ENCODE results near the gene MEAK7.

MEAK7 gene

DNA sequence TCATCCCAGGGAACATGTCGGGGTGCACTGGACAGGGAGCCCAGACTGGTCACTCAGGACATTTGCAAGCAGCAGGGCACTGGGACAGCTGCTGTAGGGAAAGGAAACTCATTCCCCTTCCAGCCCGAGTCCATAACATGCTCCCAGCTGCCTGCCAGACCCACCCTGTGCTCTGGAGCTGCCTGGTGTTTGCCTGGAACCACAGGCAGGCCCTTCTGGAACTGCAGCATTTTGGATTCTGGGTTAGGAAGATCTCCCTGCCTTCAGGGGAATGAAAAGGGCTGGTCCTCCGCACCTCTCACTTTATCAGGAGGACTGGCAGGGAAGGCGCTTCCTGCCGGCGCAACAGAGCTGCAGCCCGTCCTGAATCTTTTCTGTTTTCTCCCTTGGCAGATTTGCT, 41.2 kb downstream of the MEAK7 start:
- no peak for DNase-seq

DNA sequence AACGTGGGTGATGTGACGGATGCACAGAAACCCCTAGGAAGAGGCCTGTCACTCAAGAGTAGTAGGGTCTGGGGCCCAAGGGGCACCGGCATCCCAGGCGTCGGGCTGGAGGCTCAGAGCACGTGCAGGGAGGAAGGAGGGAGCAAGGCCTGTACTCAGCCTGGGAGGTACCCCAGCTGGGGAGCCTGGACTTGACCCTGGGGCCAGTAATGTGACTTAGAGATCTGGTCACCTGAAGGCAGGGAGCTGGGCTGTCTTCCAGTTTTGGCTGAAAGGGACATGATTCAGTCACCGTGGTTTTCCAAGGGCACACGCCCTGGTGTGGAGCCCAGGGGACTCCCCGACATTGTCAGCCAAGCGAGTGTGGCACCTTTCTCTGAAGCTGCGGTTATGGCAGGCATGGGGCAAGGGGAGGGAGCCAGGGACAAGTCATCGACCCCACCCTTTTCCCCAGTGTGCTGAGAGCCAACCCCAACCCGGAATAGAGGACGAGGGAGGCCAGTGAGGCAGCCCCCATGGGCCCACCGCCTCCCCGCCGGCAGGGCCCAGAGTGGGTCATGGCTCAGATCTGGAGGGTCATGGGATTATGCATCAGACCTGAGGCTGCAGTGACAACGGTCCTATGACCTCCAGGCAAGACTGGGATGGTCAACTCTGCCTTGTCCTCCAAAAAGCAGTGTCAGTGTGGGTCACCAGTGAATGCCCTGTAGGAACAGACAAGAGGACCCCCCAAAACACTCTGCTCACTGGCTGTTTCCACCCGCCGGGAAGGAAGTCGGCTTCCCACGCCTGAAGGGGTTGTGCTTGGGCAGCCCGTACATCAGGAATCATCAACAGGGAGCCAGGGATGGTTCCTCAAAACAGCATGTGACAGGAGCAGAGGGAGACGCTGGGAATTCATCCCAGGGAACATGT, 41.9 kb downstream of the MEAK7 start:
- DNase-seq = no peak

DNA sequence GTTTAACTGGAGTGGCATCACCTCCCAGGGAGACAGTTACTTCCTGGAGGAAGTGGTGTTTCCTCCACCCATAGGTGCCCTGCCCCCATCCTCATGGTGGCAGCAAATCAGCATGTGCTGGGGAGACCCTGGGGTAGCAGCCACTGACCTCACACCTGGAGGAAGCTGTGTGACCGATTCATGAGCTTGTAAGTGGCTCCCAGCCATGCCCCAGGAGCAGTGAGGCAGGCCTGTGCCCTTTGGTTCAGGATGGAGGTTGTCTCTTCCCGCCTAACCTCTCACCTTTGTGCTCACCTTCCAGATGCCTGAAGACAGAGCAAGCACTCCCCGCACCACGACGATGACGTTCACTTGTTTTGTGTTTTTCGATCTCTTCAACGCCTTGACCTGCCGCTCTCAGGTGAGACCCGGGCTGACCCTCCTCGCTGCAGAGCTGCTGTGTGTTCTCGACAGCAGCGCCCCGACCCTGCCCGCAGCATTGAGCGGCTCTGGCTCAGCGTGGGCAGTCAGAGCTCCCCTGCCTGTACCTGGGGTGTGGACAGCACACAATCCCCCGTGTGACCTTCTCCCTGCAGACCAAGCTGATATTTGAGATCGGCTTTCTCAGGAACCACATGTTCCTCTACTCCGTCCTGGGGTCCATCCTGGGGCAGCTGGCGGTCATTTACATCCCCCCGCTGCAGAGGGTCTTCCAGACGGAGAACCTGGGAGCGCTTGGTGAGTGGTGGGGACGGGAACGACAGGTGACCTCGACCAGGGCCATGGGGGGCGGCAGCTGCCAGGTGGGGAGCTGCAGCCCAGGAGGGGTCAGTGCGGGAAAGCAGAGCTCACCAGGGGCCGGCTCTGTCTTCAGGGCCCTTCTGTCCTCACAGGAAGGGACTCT, 42.8 kb downstream of the MEAK7 start:
- DNase-seq = no peak

DNA sequence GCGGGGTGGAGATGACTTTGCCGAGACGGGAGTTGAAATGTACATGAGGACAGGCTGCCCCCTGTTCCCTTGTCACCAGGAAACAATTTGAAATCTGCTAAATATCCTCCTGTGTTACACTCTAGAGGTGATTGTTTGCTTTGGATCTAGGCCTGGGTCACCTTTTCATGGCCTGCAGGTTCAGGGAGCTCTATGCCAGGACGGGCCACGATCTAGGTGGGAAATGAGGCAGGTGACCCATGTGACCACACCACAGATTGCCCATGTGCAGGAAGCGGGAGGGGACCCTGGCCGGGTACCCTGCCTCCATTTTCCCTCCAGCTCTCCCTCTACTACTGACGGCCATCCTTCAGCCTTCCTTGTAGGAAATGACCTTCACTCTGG, 43.4 kb downstream of the MEAK7 start:
- DNase-seq = no peak

DNA sequence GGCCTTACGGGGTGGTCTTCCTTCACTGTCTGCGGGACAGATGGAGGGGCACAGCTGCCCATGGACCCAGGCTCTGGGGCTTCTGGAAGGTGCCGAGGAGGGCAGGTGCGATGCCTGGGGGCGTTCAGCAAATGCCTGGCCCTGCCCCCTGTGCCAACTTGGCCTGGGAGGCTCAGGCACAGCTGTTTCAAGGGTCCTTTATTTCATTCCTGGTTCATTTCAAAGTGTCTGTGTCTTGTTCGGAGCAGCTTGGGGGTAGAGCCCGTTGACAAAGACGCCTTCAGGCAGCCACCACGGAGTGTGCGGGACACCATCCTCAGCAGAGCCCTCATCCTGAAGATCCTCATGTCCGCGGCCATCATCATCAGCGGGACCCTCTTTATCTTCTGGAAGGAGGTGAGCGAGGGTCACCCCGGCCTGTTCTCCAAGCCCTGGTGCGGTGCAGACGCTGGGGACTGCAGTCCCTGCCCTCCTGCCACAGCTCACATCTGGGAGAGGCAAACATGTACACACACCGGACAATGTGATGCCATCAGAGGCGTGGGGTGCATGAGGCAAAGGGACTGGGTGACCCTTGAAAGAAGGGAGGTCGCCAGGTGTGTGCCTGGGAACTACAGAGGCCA, 43.9 kb downstream of the MEAK7 start:
- no peak for DNase-seq

DNA sequence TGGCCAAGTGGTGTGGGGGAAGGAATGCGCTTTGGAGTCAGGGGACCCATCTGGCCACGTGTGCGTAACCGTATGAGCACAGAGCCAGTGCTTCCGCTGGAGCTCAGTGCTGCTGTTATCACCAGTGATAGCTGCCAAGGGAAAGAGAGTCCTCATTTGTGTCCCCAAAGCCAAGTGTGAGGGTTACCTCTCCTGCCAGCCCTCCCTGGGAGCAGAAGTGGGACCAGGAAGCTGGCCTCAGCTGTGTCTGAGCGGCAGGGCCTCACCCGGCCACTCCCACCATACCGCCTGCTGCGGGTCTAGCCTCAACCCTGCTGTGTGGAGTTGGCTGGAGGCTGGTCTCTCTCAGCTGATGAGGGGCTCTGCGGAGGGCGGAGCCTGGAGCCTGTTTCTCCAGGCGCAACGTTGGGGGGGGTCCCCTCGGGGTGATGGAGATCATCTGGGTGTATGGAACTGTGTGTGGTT, 44.5 kb downstream of the MEAK7 start:
- no peak for DNase-seq

DNA sequence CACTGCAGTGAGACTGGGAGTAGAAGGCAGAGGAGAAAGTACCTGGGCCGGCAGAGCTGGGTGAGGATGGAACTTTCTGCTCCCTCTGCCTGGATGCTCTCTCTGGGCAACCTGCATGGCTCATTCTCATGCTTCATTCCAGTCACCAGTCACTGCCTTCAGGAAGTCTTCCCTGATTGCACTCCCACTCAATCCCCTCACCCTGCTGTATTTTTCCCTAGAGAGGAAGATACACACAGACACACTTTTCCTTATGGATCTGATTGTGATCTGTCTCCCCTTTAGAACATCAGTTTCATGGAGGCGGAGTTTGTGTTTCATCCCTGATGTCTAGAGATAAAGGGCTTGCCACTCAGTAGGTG, 44.9 kb downstream of the MEAK7 start:
- no peak for DNase-seq

DNA sequence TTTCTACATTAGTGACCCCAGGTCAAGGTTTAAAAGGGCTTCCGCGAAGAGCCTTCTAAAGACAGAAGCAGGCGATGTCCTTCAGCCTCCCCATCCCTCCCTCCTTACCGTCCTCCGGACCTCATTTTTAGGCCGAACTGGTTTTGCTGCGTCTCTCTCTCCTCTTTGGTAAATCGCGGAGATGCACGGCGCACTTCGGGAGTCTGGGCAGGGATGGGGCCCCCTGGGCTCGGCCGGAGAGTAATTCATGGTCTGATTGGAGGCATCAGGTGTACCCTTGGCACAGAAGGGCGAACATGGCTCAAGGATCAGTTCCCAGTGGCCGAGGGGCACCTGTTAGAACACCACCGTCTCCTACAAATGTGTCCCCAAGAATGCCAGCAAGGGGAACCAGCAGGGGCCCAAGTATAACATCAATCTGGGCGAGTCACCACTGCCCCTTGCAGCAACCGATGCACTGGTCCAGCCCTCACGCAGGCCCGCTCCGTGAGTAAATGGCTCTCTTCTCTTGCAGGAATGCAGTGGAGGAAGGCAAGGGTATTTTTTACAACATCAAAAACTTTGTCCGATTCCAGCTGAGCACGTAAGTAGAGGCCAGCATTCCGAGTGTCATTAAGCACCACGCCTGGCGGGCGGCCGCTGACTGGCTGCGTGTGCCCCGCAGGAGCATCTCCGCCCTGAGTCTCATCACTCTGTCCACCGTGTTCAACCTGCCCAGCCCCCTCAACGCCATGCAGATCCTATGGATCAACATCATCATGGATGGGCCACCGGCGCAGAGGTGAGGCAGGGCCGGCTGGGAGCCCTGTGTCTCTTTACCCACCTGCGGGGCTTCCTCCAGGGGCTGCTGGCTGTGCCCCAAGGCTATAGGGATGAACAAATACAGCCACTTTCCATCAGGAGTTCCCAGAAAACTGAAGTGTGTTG, 45.6 kb downstream of the MEAK7 start:
- DNase-seq = no peak

DNA sequence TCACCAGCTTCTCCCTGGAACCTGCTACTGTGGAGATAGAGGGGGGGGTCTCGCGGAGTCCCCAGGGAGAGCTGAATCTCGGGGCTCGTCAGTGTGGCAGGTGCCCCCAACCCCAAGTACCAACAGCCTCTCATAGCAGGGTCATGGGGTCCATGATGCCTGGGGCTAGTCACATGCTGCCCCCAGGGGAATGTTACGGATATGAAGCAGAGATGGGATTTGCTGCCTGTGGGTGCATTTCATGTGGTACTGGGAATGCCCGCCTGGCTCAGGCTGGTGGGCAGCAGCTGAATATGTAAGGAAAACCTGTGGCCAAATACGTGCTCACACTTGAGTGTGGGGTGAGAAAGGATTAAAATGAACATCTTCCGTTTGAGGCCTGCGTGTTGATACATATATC, 49.4 kb downstream of the MEAK7 start:
- no peak for DNase-seq
